Activated T-cell treated with anti-CD3 and anti-CD28 coated beads for 48 hours (primary cell): ENCODE measurements around the gene SPECC1.

Source experiments
- DNase-seq: peaks from one replicate; pipeline ENCODE4 v3.0.0-alpha.2; 2020; ENCODE audit warnings: low read depth

The SPECC1 gene

DNA sequence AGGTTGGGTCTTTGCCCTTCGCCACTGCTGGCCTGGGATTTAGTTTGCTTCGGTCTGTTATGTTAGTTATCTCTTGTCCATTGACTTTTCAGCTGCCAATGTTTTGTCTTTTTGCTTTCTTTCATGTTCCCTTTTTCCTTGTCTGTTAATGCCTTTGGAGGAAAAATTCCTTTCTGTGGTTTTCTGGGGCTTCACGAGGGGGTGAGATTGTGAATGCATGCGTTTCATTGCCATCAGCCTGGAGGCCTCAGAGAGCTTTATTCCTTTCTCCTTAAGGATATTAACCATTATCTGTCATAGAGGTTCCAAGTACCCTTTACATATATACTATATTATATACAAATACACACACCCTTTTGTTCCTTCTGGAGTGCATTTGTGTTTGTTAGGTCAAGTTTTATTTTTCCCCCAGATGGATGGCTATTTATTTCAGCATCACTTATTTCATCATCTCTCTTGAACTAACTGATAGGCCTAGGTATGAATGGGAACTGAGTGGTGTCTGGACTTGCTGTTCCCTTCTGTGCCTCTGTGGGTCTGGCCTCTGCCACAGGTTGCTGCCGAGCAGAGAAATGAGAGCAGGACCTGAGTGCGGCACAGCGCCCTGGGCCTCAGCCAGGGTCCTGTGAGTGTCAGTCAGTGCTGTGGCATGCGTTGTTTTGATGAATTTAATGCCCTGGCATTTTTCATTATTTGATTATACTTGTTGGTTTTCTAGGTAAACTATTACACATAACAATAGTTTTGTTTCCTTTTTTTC lies 264.8 kb downstream of the SPECC1 start:
- no peak for DNase-seq

DNA sequence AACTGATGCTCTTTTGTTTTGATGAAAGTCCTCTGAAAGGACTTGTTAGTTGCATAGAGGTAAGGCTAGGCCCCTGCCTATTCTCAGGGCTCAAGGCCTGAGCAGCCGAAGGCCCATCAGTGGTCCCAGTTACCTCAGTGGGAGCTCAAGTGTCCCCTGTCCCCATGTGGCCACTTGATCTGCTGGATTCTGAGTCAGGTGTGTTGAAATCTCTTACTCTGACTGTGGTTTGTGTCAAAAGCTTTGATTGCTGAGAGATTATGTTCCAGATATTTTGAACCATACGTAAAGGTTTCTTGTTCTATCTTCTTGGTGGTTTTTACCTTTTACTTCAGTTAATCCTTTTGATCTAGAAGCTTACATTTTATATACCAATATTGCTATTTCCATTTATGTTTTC lies 266.5 kb downstream of the SPECC1 start:
- DNase-seq, result no peak

DNA sequence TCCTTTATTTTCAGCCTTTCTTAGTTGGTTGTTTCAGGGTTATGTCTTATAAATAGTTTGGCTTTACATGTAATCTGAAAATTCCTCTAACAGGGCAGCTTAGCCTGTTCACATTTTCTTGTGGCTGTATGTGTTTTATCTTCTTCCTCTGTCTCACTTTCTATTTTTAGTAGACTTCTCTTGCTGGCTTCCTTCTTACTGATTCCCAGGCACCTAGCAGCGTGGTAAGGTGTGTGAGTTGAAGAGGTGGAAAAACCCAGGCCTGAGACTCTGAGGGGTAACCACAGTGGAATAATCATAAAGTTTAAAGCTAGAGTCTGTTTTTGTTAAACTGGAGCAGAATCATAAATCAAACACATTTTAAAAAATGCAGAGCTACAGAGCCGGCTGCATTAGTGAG lies 267.3 kb downstream of the SPECC1 start:
- DNase-seq, result no peak

DNA sequence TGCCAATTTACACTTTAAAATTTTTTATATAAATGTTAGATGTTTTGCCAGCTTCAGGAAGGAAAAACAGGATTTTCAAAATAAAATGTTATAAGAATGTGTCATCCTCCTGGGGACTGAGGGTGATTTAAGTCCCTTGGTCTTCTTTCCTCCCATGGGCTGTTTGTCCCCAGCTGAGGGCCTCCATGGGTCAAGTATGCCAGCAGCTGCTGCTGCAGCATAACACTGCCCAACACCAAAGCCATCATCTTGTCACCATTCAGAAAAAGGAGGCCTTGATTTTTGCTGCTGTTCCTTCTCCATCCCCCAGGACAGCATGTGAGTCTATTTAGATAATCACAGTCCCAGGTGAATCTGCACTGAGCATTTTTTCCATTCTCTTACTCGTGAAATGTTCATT lies 269.6 kb downstream of the SPECC1 start:
- DNase-seq, result no peak

DNA sequence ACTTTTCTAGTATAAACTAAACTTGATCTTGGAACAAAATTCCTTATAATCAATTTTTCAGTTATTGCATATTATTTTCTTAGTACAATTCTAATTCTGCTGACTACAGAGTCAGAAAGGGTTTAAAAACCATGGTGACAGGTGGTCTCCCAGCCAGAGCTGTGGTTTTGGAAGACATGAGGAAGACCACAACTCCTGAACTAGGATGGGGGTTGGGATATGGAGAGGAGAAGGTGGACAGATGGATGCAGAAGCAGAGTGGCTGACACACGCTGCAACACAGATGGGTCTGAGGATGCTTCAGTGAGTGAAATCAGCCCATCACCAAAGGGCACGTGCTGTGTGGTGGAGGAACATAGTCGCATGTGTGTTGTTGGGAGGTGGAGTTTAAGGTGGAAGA lies 270.5 kb downstream of the SPECC1 start:
- no peak for DNase-seq

DNA sequence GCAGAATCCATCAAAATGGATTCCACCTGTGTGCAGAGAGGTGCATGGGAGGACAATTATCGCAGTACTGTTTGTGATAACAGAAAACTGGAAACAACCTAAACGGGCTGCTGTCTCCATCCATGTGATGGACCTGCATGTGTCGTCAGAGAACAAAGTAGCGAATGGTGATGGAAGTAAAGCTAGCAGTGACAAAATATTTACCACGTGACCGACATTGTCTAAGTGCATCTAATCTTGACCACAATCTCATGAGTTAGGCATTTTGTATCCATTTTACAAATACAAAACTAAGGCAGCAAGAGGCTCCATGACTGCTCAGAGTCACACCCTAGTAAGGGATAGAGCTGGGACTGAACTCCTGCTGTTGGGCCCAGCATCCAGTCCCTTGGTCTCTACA lies 270.9 kb downstream of the SPECC1 start:
- no peak for DNase-seq

DNA sequence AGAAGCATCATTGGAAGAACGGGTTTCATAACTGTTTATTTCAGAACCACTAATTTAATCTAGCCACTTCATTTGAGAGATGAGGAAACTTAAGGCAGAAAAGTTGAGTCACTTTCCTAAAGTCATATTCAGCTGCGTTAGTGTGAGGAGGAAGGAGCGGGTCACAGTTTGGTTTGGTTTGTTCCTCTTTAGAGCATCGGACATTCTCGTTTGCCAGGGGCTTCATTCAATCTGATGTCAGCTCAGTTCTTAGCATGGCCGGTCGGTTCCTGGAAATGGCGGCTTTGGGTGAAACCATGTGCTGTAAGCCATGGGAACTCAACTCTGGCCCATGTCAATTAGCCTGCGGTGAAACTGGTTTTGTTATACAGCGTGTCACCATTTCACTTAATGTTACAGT lies 271.7 kb downstream of the SPECC1 start:
- no peak for DNase-seq

DNA sequence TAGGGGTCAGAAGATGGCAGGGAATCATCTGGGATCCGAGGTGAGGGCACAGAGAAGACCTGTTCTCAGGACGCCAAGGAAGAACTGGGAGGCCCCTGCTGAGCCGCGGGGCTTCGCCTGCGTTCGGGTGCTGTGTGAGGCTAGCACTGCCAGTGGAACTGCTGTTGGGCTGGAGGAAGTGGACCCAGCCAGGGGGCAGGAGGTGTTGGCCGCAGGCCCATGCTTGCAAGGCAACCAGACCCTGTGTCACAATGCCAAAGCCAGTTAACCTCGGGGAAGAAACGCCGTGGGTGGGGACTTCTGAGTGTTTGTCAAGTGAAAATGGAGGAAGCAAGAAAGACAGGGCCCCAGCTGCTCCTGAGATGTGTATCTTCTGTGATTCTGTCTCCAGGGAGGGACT lies 272.7 kb downstream of the SPECC1 start:
- no peak for DNase-seq

DNA sequence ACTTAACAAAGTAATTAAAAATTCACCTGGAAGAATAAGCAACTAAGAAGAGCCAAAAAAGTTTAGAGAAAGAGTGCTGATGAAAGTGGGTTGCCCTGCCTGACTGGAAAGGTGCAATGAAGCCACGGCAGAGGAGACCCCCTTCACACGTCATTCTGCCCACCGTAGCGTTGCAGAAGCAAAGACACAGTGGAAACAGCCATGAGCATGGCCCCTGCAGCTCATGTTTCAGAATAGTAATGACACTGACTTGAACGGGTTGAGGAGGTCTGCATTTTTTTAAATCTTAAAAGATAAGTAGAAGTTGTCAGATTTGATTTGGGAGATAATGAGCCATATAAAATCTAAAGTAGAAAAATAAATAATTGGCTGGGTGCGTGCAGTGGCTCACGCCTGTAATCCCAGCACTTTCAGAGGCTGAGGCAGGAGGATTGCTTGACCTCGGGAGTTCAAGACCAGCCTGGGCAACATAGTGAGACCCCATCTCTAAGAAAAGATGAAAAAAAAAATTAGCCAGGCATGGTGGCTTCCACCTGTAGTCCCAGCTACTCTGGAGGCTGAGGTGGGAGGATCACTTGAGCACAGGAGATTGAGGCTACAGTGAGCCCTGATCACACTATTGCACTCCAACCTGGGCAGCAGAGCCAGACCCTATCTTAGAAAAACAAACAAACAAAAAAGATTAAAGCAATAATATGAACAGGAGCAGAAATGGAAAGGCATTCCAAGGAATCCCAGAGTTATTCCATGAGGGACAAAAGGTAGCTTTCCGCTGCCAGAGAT lies 273.6 kb downstream of the SPECC1 start:
- DNase-seq, result no peak

DNA sequence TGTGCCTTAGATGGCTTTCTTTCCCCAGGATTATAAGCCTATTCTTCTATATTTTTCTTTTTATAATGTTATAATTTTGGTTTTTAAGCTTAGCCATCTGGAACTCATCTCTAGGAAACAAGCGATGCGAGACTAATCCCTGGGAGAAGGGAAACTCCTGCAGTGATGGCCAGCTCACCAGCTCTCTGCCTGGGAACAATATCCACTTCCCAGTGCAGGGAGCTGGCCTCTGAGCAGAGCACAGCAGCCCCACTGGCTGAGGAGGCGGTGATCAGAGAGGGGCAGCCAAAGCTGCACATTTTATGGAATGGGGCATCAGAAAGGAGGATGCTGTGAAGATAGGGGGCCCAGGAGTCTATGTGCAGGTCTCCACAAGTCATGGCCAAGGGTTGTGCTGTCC lies 274.9 kb downstream of the SPECC1 start:
- DNase-seq, result no peak

DNA sequence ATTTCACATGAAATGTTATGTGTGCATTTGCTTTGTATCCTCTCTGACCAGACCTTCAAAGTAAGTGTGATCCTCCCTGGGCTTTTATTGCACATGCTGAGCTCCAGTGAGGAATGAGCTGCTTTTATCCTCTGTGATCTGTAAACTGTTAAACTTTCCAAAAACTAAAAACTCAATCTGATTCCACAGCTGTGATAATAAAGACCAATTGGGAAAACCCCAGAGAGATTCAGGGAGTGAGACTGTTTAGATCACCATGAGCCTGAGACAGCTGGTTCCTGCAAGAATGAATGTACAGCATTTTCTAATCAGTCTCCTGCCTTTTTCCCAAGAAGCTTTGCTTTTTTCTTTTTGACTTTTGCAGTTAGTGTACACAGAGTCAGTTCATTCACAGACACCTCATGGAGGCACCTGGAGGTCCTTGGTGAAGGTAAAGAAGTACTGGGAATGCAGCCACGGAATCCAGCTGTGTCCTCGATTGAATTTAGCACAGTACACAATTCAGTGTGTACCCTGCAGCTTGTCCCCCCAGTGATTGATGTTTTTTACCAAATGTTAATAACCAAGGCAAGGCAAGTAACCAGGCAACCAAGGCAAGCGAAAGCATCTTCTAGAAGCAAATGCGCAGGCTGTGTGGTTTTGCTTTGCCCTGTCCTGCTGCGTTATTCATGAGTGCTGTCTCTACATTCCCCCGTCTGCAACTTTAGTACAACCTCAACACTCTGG lies 275.6 kb downstream of the SPECC1 start:
- DNase-seq, result no peak

DNA sequence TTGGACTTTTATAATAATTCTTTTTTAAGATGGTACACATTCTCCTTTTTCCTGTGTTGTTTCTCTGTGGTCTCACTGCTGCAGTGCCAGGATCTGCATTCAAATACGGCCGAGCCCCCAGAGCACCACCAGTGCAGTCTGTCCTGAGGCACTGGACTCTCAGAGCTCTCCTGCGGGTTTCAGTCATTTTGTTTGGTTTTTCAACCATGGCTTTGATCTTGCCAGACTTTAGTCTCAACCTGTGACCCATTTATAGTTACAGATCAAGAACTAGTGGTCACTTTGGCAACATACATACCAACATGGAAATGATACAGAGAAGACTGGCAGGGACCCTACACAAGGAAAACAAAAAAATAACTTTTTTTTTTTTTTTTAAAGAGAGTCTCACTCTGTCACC lies 280.8 kb downstream of the SPECC1 start:
- DNase-seq, result no peak

DNA sequence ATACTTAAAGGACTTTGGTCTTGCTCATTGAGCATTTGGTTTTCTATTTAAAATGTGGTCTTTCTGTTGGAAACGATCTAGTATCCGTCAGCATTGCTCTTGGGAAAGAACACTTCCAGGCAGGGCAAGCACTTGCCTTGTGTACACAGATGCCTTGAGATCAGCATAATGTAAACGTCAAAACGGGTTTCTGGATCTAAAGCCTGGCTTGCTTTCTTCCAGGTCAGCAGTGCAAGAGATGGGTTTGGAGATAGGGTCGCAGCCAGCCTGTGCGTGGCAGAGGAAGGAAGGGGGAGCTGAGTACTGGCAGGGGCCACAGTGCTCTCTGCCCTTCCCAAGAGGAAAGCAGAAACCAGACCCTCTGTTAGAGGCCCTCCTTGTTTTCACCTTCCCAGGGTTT lies 282.7 kb downstream of the SPECC1 start:
- DNase-seq, result no peak

DNA sequence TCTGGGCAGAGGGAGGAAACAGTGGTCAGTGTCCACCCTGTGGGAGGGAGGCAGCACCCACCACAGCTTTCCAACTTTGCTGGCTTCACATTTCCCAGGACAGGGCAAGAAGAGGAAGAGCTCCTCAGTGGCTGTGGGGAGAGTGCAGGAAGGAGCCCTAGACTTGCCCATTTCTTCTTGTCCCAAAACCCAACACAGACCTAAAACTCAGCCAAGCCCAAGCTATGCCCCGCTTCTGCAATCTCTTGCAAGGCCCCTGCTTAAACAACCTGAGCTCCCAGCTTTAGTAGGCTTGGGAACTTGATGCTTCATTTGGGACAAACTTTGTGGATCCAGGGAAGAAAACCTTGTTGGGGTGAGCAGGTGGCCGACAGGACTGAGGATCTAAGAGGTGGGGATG lies 284.3 kb downstream of the SPECC1 start:
- no peak for DNase-seq

DNA sequence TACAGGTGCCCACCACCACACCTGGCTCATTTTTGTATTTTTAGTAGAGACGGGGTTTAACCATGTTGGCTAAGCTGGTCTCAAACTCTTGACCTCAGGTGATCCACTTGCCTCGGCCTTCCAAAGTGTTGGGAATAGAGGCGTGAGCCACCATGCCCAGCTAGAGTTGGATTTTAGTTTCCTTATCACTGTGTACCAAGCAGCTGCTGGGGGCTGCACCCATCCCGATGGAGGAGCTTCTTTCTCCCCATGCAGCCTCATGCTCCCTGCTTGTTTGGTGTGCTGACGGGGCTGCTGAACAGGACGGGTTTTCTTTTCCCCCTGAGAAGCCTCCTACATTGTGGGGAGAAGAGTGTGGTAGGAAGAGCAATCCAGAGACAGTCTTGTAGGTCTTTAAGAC lies 285.0 kb downstream of the SPECC1 start:
- DNase-seq, result no peak

DNA sequence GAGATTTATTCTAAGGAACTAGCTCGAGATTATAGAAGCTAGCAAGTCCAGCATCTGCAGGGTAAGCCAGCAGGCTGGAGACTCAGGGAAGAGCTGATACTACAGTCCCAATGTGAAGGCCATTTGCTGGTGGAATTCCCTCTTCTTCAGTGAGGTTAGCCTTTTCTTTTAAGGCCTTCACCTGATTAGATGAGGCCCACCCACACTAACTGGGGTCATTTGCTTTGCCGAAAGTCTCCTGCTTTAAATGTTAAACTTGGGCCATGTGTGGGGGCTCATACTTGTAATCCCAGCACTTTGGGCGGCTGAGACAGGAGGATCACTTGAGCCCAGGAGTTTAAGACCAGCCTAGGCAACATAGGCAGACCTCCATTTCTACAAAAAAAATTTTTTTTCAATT lies 289.9 kb downstream of the SPECC1 start:
- no peak for DNase-seq

DNA sequence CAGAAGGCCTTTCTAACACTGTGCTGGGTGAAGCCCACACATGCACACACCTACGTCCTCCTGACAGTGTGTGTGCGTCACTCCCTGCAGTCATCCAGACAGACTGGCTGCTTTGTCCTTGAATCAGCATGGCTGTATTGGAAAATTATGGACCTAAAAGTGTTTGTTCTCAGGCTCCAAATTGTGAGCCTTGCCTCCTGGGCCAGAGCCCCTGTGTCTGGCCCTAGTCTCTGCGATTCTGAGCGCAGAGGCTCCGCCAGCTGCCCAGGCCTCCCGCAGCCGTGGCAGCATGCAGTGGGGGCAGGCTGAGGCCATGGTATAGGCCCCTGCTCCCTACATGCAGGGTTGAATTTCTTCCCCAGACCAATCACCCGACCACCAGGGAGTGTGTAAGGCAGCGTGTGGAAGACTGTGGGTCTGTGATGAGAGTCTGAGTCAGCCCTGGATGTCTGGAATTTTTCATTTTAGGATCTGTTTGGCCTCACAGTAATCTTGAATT lies 291.3 kb downstream of the SPECC1 start:
- DNase-seq, result no peak

DNA sequence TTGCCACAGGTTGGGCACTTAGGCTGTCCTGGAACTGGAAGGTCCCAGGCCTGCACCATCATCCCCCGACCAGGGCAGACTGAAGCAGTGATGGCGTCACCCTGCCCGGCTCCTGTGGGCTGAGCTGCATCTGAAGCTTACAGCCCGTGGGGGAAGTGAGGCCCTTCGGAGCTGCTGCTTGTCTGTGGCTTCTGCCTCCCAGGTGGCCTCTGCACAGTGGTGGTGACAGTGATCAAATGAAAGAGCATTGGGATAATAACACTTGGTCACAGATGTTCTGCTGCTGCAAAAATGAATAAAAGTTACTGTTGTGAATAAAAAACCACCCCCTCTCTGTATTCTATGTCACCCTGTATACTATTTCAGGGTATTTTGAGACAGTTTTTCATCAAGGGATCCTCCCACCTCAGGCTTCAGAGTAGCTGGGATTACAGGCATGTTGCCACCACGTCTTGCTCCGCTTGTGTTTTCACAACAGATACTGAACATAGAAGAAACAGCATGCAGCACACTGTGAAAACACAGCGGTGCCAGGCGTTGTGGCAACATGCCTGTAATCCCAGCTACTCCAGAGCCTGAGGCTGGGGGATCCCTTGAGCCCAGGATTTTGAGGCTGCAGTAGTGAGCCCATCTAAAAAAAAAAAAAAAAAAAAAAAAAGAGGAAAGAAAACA lies 293.2 kb downstream of the SPECC1 start:
- DNase-seq, result no peak

DNA sequence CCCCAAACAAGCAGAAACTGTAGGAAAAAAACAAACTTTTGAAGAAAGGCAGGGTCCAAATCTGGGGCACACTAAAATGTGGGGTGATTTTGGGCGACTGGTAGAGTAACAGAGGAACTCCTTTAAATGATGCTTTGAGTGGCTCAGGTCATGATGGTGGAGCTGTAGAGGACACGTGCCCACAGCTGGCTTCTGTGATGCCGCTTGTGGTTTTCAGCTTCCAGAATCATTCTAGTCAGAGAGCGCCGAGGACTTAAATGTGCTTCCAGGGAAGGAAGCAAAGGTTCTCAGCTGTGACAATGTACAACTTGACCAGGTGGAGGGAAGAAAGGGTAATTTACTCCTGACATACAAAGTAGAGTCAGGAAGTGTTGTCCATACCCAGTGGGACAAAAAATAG lies 295.8 kb downstream of the SPECC1 start:
- no peak for DNase-seq

DNA sequence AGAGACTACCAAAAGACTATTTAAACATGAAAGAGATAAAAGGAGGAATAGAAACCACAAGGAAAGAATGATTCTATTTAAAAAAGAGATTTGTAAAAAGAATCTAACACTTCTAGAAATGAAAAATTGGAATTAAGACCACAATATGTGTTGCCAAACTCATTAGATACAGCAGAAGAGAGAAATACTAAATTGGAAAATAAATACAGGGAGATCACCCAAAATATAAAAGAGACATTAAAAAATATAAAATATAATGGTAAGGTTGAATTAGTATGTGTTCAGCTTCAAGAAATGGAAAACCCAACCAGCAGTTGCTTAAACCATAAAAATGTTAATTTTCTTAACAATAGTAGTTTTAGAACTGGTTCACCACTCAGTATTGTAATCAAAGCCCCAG lies 297.8 kb downstream of the SPECC1 start:
- no peak for DNase-seq

DNA sequence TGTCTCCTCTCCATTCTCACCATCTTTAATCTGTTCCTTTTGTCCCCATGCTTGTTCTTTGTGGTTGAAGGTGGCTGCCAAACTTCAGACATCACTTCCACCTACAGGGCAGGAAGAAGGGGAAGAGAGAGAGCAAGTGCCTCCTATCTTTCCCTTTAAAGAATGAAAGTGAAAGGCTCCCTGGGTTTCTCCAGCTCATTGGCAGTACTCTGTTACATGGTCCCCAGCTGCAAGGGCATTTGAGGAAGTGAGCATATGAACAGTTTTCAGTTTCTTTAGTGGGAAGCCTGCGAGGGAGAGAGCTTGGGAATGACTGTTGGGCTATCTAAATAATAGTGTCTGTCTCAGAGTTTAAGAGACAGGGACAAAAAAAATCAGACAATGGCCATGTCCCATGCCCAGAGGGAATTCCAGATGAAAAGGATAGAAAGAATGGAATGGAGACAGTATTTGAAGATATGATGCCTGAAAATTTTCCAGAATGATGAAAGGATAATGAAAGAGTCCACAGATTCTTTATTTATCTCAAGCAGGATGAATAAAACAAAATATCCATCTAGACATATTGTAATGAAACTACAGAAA lies 298.3 kb downstream of the SPECC1 start:
- no peak for DNase-seq

DNA sequence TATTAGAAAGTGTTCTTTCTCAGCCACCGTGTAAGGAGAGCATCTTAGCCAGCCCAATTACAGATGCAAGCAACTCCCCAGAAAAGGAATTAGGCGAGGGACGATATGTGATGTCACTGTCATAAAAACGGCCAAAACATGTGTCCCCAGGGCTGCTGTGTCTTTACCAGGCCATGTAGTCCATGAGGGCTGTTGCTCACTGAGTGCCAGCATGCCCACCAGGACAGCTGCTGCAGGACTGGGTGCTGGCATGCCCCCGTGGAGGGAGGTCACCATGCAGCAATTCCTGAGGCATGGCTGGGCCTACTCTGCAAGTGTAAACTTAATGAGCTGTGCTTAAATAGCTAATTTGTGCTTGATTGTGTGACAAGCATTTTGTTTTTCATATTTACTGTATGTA lies 301.3 kb downstream of the SPECC1 start:
- DNase-seq, result no peak
